NCI-H345 (cell line): ENCODE results near the gene PTGR3.

Experiments
- DNase-seq: peaks from one replicate; lab custom pipeline; 2025; lab: John Stamatoyannopoulos, UW

PTGR3 gene

GRCh38 chr18:75169411-75169810 is 39.5 kb downstream of the PTGR3 start:
- no peak for DNase-seq

GRCh38 chr18:75168619-75169018 is 40.3 kb downstream of the PTGR3 start:
- DNase-seq = no peak

GRCh38 chr18:75167759-75168618 is 41.0 kb downstream of the PTGR3 start:
- DNase-seq = no peak

- no peak for DNase-seq
Observed at GRCh38 chr18:75167137-75167536, 41.8 kb downstream of the PTGR3 start.

GRCh38 chr18:75165926-75166325 is 43.0 kb downstream of the PTGR3 start:
- DNase-seq = no peak

- DNase-seq = no peak
Observed at GRCh38 chr18:75164479-75164878, 44.5 kb downstream of the PTGR3 start.

- no peak for DNase-seq
Observed at GRCh38 chr18:75163736-75164135, 45.2 kb downstream of the PTGR3 start.

GRCh38 chr18:75162978-75163377 is 46.0 kb downstream of the PTGR3 start:
- DNase-seq = no peak

- DNase-seq = no peak
Observed at GRCh38 chr18:75162467-75162866, 46.5 kb downstream of the PTGR3 start.

- DNase-seq = peak; percentile 8
Observed at GRCh38 chr18:75161256-75162028, 47.5 kb downstream of the PTGR3 start.

GRCh38 chr18:75160364-75160763 is 48.6 kb downstream of the PTGR3 start:
- DNase-seq = no peak

- no peak for DNase-seq
Observed at GRCh38 chr18:75159646-75160356, 49.1 kb downstream of the PTGR3 start.

GRCh38 chr18:75159238-75159518 is 49.8 kb downstream of the PTGR3 start:
- no peak for DNase-seq
